Medulla oblongata (tissue), 1 donor: ENCODE results near the gene STAT5A.
"Not testable (repeated sequence)": the region's sequence is repeated elsewhere in the genome, so short reads cannot be mapped to it uniquely, and the experiment has no call there.

ENCODE experiments used
- DNase-seq: peaks from one replicate; pipeline ENCODE4 v3.0.0-alpha.2; 2015; ENCODE audit errors: extremely low spot score

STAT5A gene

GRCh38 chr17:42308446-42308845 lies 20.1 kb downstream of the STAT5A start:
- no peak for DNase-seq

DNA sequence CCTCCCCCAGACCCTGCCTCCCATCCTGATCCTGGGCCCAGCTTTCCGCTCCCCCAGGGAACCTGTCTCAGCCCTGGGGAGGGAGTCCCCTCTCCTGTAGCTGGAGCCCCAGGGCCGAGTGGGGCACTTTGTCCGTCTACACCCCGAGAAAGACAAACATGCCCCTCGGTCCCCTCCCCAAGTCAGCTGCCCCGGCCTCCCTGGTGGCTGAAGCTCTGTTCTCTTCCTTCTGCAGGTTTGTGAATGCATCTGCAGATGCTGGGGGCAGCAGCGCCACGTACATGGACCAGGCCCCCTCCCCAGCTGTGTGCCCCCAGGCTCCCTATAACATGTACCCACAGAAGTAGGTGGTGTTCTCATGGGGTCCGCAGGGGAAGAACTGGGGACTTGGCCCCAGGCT lies 20.8 kb downstream of the STAT5A start:
- no peak for DNase-seq

GRCh38 chr17:42309986-42310786 lies 21.9 kb downstream of the STAT5A start:
- no peak for DNase-seq

DNA sequence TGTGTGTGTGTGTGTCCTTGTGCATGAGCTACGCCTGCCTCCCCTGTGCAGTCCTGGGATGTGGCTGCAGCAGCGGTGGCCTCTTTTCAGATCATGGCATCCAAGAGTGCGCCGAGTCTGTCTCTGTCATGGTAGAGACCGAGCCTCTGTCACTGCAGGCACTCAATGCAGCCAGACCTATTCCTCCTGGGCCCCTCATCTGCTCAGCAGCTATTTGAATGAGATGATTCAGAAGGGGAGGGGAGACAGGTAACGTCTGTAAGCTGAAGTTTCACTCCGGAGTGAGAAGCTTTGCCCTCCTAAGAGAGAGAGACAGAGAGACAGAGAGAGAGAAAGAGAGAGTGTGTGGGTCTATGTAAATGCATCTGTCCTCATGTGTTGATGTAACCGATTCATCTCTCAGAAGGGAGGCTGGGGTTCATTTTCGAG lies 22.5 kb downstream of the STAT5A start:
- DNase-seq, result no peak

GRCh38 chr17:42311240-42312034 lies 23.1 kb downstream of the STAT5A start:
- peak; percentile 89 for DNase-seq

GRCh38 chr17:42312035-42312284 lies 23.7 kb downstream of the STAT5A start:
- DNase-seq, result no peak

- DNase-seq, result peak; percentile 91
Observed at GRCh38 chr17:42312285-42313130, 24.2 kb downstream of the STAT5A start.

- DNase-seq, result no peak
Observed at GRCh38 chr17:42313389-42313772, 25.1 kb downstream of the STAT5A start.

DNA sequence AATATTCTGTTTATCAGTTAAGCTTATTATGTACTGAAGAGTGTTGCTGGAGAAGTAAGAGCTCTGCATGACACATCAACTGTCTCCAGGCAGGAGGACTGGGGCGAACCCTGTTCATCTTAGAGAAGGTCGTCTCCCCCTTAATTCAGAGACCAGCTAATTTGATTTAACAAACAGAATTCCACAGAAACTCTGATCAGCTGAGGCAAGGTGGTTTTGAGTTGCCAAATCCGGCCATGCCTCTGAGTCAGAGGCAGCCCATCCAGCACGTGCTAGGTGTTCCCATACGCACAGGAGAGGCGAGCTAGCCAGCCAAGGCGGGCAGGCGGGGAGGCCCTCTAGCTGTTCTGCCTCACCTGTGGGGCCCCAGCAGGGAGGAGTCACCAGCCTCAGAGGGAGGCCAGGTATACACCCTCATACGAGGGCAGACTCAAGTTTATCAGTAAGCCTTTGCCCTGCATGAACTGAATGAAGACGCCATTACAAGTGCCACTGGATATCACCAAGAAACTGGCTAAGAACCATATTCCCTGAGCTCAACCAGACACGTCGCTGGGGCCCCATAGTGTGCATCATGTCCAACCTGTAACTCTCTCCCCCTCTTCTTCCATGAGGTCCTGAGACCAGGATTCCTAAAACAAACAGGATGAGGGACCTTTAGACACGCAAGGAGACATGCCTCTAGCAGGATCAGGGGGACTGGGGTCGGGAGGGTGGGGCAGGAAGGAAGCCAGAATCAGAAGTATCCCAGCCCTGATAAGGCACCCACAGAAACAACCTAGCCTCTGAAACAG lies 25.7 kb downstream of the STAT5A start:
- DNase-seq, result no peak

DNA sequence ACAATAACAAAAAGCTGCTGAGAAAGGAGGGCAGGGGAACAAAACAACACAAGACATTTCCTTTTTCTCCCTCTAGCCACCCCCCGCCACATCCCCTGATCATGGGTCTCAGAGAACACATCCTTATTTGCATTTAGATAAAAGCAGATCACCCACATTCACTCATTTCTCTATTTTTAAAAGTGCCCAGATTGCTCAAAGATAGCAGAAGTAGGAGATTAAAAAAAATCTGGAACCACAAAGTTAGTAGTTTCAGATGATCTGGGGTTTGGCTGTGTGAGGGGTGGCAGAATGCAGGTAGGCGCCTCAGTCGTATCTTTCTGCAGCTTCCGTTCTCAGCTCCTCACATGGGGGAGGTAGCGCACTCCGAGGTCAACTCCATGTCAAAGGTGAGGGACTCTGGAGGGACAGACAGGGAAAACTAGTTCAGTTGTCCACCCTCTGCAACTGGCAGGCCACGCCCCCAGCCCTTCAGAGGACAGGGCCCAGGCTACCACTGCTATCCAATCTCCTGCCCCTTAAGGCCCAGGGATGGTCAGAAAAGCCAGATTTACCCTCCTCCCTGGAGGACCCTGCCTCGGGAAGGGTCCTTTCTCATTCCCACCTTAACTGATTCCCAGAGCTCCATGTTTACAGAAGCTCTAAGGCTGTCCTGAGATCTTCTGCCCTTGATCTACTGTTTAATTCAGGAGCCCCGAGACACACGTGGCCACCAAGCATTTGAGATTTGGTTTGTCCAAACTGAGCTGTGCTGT lies 27.3 kb downstream of the STAT5A start:
- peak; percentile 64 for DNase-seq

- no peak for DNase-seq
Observed at GRCh38 chr17:42316755-42317154, 28.5 kb downstream of the STAT5A start.

DNA sequence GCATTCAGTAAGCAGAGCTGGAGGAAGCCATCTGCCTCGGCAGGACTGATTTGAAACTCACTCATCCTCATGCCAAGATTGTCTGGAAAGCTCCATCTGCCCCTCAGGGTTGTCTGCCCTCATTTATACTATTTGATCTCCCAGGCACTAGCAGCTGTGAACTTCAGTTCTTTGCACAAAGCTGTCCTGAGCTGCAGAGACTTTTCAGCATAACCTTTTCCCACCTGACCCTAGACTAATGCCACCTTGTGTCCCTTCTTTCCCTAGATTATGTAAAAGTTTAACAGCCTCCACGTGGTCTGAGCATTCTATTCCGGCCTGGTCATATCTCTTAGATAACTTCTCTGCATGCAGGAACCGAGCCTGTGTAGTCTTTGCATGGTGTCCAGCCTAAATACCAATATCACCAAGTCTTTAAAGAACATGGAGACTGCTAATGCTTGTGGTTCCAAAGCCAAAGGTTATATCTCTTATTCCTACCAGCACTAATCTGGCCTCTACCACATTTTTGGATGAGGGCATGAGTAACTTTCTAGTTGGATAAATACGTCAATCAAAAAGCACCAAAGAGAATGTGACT lies 29.1 kb downstream of the STAT5A start:
- no peak for DNase-seq

DNA sequence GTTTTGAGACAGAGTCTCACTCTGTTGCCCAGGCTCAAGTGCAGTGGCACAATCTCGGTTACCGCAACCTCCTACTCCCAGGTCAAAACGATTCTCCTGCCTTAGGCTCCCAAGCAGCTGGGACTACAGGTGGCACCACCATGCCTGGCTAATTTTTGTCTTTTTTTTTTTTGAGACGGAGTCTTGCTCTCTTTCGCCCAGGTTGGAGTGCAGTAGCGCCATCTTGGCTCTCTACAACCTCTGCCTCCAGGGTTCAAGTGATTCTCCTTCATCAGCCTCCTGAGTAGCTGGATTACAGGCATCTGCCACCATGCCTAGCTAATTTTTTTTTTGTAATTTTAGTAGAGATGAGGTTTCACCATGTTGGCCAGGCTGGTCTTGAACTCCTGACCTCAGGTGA lies 29.7 kb downstream of the STAT5A start:
- DNase-seq, result not testable (repeated sequence)

- no peak for DNase-seq
Observed at GRCh38 chr17:42321555-42321954, 33.3 kb downstream of the STAT5A start.

- peak; percentile 97 for DNase-seq
Observed at GRCh38 chr17:42322382-42323267, 34.3 kb downstream of the STAT5A start.

- DNase-seq, result no peak
Observed at GRCh38 chr17:42323268-42323773, 35.0 kb downstream of the STAT5A start.

GRCh38 chr17:42325026-42325425 lies 36.7 kb downstream of the STAT5A start:
- DNase-seq, result no peak

DNA sequence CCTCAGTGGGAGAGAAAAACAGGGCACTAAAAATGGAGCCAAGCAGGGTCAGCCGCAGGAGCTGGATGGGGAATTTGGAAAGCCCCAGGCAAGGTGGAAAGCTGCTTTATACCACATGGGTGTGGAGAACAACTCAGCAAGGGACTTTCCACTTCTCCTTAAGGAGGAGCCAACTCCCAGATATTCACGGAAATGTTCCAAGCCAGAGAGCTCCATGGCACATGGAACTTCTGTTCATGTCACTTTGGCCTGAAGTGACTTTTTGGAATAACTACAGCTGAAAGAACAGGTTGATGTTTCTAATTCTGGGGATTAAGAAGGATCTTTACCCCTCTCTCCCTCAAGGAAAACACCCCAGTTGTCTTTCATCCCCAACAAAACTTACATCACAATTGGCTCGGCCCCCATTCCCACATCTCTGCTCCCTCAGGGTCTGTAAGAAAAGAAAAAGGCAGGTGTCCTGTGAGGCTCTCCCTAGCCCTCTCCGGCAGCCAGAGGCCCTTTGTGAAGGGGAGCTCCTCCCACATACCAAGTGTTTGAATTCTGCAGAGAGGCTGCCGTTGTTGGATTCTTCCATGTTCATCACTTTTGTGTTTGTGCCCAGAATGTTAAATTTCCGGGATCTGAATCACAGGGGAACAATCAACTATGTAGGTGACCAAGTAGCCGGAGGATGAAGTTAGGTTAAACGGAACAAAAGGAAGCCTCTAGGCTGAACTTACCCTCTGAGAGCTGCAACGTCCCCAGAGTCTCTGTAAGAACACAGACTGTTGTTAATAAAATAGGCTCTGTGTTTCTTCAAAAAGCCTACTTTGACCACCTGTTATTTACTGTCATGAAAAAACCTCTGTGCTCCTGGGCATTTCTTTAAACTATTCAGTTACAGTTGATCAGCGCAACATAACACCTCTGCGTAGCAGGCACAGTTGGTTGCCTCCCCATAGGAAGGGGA lies 41.0 kb downstream of the STAT5A start:
- DNase-seq, result peak; percentile 53
